Activated CD8-positive, alpha-beta memory T cell treated with anti-CD3 and anti-CD28 coated beads, Interleukin-2, amount 10 ng/mL, durations not matched to agents 7 days and 5 days (primary cell): ENCODE data around the gene CDH4. TPM values are rescaled to one million over a fixed set of nuclear protein-coding genes. Genes with fewer than 3 reads are reported as not detected.

Experiments
- ATAC-seq: fragments of 150-1000 bp; cut with Tn5 transposase; one replicate; pipeline ENCODE4 v1.10.0; 2021; ENCODE audit warnings: moderate library complexity
- CTCF ChIA-PET: fragments of 350-600 bp; sonication (Branson Sonifier 250); formaldehyde crosslinking; loops from one replicate; lab custom pipeline; 2021; ENCODE audit warnings: antibody characterized with exemption; lab: Charles Lee
- DNase-seq: peaks from one replicate; pipeline ENCODE4 v3.0.0-alpha.2; 2020
- H3K27ac Mint-ChIP-seq: one replicate; pipeline ENCODE4 v1.8.0; 2021; ENCODE audit warnings: mild to moderate bottlenecking, mixed read lengths
- H3K27me3 Mint-ChIP-seq: one replicate; pipeline ENCODE4 v1.8.0; 2021; ENCODE audit warnings: mixed read lengths
- H3K36me3 Mint-ChIP-seq: one replicate; pipeline ENCODE4 v1.8.0; 2021; ENCODE audit warnings: mild to moderate bottlenecking, mixed read lengths
- H3K4me1 Mint-ChIP-seq: one replicate; pipeline ENCODE4 v1.8.0; 2021; ENCODE audit warnings: mixed read lengths
- H3K4me3 Mint-ChIP-seq: one replicate; pipeline ENCODE4 v1.8.0; 2021; ENCODE audit warnings: mild to moderate bottlenecking, moderate library complexity, mixed read lengths
- H3K9me3 Mint-ChIP-seq: one replicate; pipeline ENCODE4 v1.8.0; 2022; ENCODE audit warnings: low read depth, mixed read lengths
- total RNA-seq, 2 experiments: library from RNA; stranded (reverse); gene quantifications; one replicate each; pipeline ENCODE4 v1.2.3, GENCODE V29; 2021

Gene CDH4
- total RNA-seq, 2 experiments from 2014 or later = 0.02 TPM; not detected in 1

- Mint-ChIP-seq H3K27me3 (no peaks in the 10 kb centered on the region), H3K4me3 (no peak overlapping the region), H3K27ac (no peak overlapping the region), H3K9me3 (no peaks in the 10 kb centered on the region), H3K4me1 (no peaks in the 10 kb centered on the region), H3K36me3 (no peaks in the 10 kb centered on the region)
- ATAC-seq (no peak), DNase-seq (no peak)
- CTCF ChIA-PET = no interaction called here
These were observed 585.1 kb downstream of the CDH4 start for GRCh38 chr20:61837200-61837599.

- DNase-seq (no peak), ATAC-seq (no peak)
- Mint-ChIP-seq H3K4me1 (no peaks in the 10 kb centered on the region), H3K9me3 (no peaks in the 10 kb centered on the region), H3K36me3 (no peaks in the 10 kb centered on the region), H3K27me3 (no peaks in the 10 kb centered on the region), H3K4me3 (no peak overlapping the region), H3K27ac (no peak overlapping the region)
- CTCF ChIA-PET = no interaction called here
These were observed 587.3 kb downstream of the CDH4 start for GRCh38 chr20:61839223-61839911.

- no peak overlapping the region for H3K27ac Mint-ChIP-seq
- ATAC-seq = no peak
These were observed 588.1 kb downstream of the CDH4 start for GRCh38 chr20:61839912-61840778.

GRCh38 chr20:61840779-61841455, 588.9 kb downstream of the CDH4 start:
- DNase-seq (no peak), ATAC-seq (no peak)
- H3K9me3 Mint-ChIP-seq = no peaks in the 10 kb centered on the region
- no peaks in the 10 kb centered on the region for H3K4me1 Mint-ChIP-seq
- no peaks in the 10 kb centered on the region for H3K36me3 Mint-ChIP-seq
- H3K27ac Mint-ChIP-seq = no peak overlapping the region
- no peak overlapping the region for H3K4me3 Mint-ChIP-seq
- no peaks in the 10 kb centered on the region for H3K27me3 Mint-ChIP-seq
- CTCF ChIA-PET = no interaction called here

More at GRCh38 chr20:61839912-61840778, 588.1 kb downstream of the CDH4 start:
- no peak for DNase-seq
- no peak overlapping the region for H3K4me3 Mint-ChIP-seq
- CTCF ChIA-PET = no interaction called here
- H3K36me3 Mint-ChIP-seq = no peaks in the 10 kb centered on the region
- H3K27me3 Mint-ChIP-seq = no peaks in the 10 kb centered on the region
- no peaks in the 10 kb centered on the region for H3K9me3 Mint-ChIP-seq
- H3K4me1 Mint-ChIP-seq = no peaks in the 10 kb centered on the region

- Mint-ChIP-seq H3K27ac (no peak overlapping the region), H3K36me3 (no peaks in the 10 kb centered on the region), H3K4me1 (no peaks in the 10 kb centered on the region), H3K4me3 (no peak overlapping the region), H3K27me3 (no peaks in the 10 kb centered on the region), H3K9me3 (no peaks in the 10 kb centered on the region)
- no peak for DNase-seq
- CTCF ChIA-PET = no interaction called here
- ATAC-seq = no peak
These were observed 589.5 kb downstream of the CDH4 start for GRCh38 chr20:61841551-61841950.

GRCh38 chr20:61841966-61842365, 589.9 kb downstream of the CDH4 start:
- H3K9me3 Mint-ChIP-seq = no peaks in the 10 kb centered on the region
- ATAC-seq = no peak
- CTCF ChIA-PET = no interaction called here
- H3K4me1 Mint-ChIP-seq = no peaks in the 10 kb centered on the region
- H3K27ac Mint-ChIP-seq = no peak overlapping the region
- H3K36me3 Mint-ChIP-seq = no peaks in the 10 kb centered on the region
- DNase-seq = no peak
- H3K27me3 Mint-ChIP-seq = no peaks in the 10 kb centered on the region
- no peak overlapping the region for H3K4me3 Mint-ChIP-seq

GRCh38 chr20:61844621-61845020, 592.6 kb downstream of the CDH4 start:
- CTCF ChIA-PET = no interaction called here
- ATAC-seq = no peak
- H3K4me1 Mint-ChIP-seq = no peaks in the 10 kb centered on the region
- H3K36me3 Mint-ChIP-seq = no peaks in the 10 kb centered on the region
- H3K4me3 Mint-ChIP-seq = no peak overlapping the region
- no peak overlapping the region for H3K27ac Mint-ChIP-seq
- H3K27me3 Mint-ChIP-seq = no peaks in the 10 kb centered on the region
- DNase-seq = no peak
- H3K9me3 Mint-ChIP-seq = no peaks in the 10 kb centered on the region

GRCh38 chr20:61845233-61845671, 593.2 kb downstream of the CDH4 start:
- Mint-ChIP-seq H3K27ac (no peak overlapping the region), H3K4me1 (no peaks in the 10 kb centered on the region), H3K9me3 (no peaks in the 10 kb centered on the region), H3K36me3 (no peaks in the 10 kb centered on the region), H3K27me3 (no peaks in the 10 kb centered on the region), H3K4me3 (no peak overlapping the region)
- DNase-seq (no peak), ATAC-seq (no peak)
- CTCF ChIA-PET = no interaction called here

GRCh38 chr20:61846074-61846473, 594.0 kb downstream of the CDH4 start:
- no peak for ATAC-seq
- H3K27ac Mint-ChIP-seq = no peak overlapping the region
- CTCF ChIA-PET = no interaction called here

GRCh38 chr20:61846741-61847419, 594.8 kb downstream of the CDH4 start:
- CTCF ChIA-PET = no interaction called here
- DNase-seq = no peak
- Mint-ChIP-seq H3K9me3 (no peaks in the 10 kb centered on the region), H3K4me1 (no peaks in the 10 kb centered on the region), H3K27me3 (no peaks in the 10 kb centered on the region), H3K4me3 (no peak overlapping the region), H3K27ac (no peak overlapping the region), H3K36me3 (no peaks in the 10 kb centered on the region)
- ATAC-seq = no peak

More at GRCh38 chr20:61846074-61846473, 594.0 kb downstream of the CDH4 start:
- Mint-ChIP-seq H3K4me1 (no peaks in the 10 kb centered on the region), H3K36me3 (no peaks in the 10 kb centered on the region), H3K4me3 (no peak overlapping the region), H3K9me3 (no peaks in the 10 kb centered on the region), H3K27me3 (no peaks in the 10 kb centered on the region)
- DNase-seq = no peak

- no peaks in the 10 kb centered on the region for H3K4me1 Mint-ChIP-seq
- CTCF ChIA-PET = no interaction called here
- DNase-seq (no peak), ATAC-seq (no peak)
- no peak overlapping the region for H3K27ac Mint-ChIP-seq
- no peaks in the 10 kb centered on the region for H3K9me3 Mint-ChIP-seq
- H3K27me3 Mint-ChIP-seq = no peaks in the 10 kb centered on the region
- H3K36me3 Mint-ChIP-seq = no peaks in the 10 kb centered on the region
- no peak overlapping the region for H3K4me3 Mint-ChIP-seq
These were observed 595.3 kb downstream of the CDH4 start for GRCh38 chr20:61847420-61847748.

GRCh38 chr20:61847986-61848385, 595.9 kb downstream of the CDH4 start:
- Mint-ChIP-seq H3K27ac (no peak overlapping the region), H3K4me3 (no peak overlapping the region), H3K36me3 (no peaks in the 10 kb centered on the region), H3K9me3 (no peaks in the 10 kb centered on the region), H3K27me3 (no peaks in the 10 kb centered on the region), H3K4me1 (no peaks in the 10 kb centered on the region)
- no peak for DNase-seq
- CTCF ChIA-PET = no interaction called here
- no peak for ATAC-seq

GRCh38 chr20:61848851-61849250, 596.8 kb downstream of the CDH4 start:
- Mint-ChIP-seq H3K27me3 (no peaks in the 10 kb centered on the region), H3K9me3 (no peaks in the 10 kb centered on the region), H3K27ac (no peak overlapping the region), H3K4me3 (no peak overlapping the region), H3K4me1 (no peaks in the 10 kb centered on the region), H3K36me3 (no peaks in the 10 kb centered on the region)
- DNase-seq (no peak), ATAC-seq (no peak)
- CTCF ChIA-PET = no interaction called here
